RPMI8226 (cell line): Measurements from ENCODE around the gene UBAC2.
A peak's percentile ranks its signal among the peaks of the same experiment; 100 is the strongest.
"Not testable (repeated sequence)": the region's sequence is repeated elsewhere in the genome, so short reads cannot be mapped to it uniquely, and the experiment has no call there.

Source experiments
- DNase-seq: peaks from one replicate; pipeline ENCODE4 v3.0.0-alpha.2; 2015

The UBAC2 gene

GRCh38 chr13:99383946-99384345, 183.3 kb downstream of the UBAC2 start:
- DNase-seq = no peak

GRCh38 chr13:99384468-99384867, 183.8 kb downstream of the UBAC2 start:
- no peak for DNase-seq

GRCh38 chr13:99385161-99385560, 184.5 kb downstream of the UBAC2 start:
- DNase-seq = no peak

- no peak for DNase-seq
These were observed 185.3 kb downstream of the UBAC2 start for GRCh38 chr13:99385940-99386339.

GRCh38 chr13:99386495-99386894, 185.8 kb downstream of the UBAC2 start:
- no peak for DNase-seq

- peak; percentile 74 for DNase-seq
These were observed 186.5 kb downstream of the UBAC2 start for GRCh38 chr13:99386911-99387788.

- no peak for DNase-seq
These were observed 187.8 kb downstream of the UBAC2 start for GRCh38 chr13:99388334-99388923.

- DNase-seq = not testable (repeated sequence)
These were observed 188.4 kb downstream of the UBAC2 start for GRCh38 chr13:99389094-99389493.

GRCh38 chr13:99389520-99390304, 189.1 kb downstream of the UBAC2 start:
- no peak for DNase-seq

GRCh38 chr13:99390601-99391000, 189.9 kb downstream of the UBAC2 start:
- DNase-seq = no peak

GRCh38 chr13:99391781-99392469, 191.3 kb downstream of the UBAC2 start:
- DNase-seq = no peak

- DNase-seq = no peak
These were observed 191.9 kb downstream of the UBAC2 start for GRCh38 chr13:99392470-99393135.

GRCh38 chr13:99393391-99393790, 192.7 kb downstream of the UBAC2 start:
- not testable (repeated sequence) for DNase-seq

- DNase-seq = no peak
These were observed 193.4 kb downstream of the UBAC2 start for GRCh38 chr13:99393791-99394735.

GRCh38 chr13:99395436-99395835, 194.8 kb downstream of the UBAC2 start:
- no peak for DNase-seq

- no peak for DNase-seq
These were observed 195.8 kb downstream of the UBAC2 start for GRCh38 chr13:99396446-99396845.

- no peak for DNase-seq
These were observed 197.4 kb downstream of the UBAC2 start for GRCh38 chr13:99398071-99398470.

GRCh38 chr13:99398916-99399622, 198.4 kb downstream of the UBAC2 start:
- no peak for DNase-seq

GRCh38 chr13:99399623-99399974, 198.9 kb downstream of the UBAC2 start:
- DNase-seq = no peak

GRCh38 chr13:99403458-99403971, 202.9 kb downstream of the UBAC2 start:
- DNase-seq = no peak
